MV-4-11 (cell line): ENCODE measurements around the gene HMCN1.
"Not testable (repeated sequence)": the region's sequence is repeated elsewhere in the genome, so short reads cannot be mapped to it uniquely, and the experiment has no call there.

ENCODE experiments used
- DNase-seq: peaks from one replicate; lab custom pipeline; 2025; lab: John Stamatoyannopoulos, UW

Gene HMCN1

GRCh38 chr1:185741551-185741950 is 7.4 kb downstream of the HMCN1 start:
- DNase-seq = no peak

GRCh38 chr1:185742403-185742802 is 8.2 kb downstream of the HMCN1 start:
- DNase-seq = no peak

- no peak for DNase-seq
Observed at GRCh38 chr1:185745165-185745564, 11.0 kb downstream of the HMCN1 start.

DNA sequence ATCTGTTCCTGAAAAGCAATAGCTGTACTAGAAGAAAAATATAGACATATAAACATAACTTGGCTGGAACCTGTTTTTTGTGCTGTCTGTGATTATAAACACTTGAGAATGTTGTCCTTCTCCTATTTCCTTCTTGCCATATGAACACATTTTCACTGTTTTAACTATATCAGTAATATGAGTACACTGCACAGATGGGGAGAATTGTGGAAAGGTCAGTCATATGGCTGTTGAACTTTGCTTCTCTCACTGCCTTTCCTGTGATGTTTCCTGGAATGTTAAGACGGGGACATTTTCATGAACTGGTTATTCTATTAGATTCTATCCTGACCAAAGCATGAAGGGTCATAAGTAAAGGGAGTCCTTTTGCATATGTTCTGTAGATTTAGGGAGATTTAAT is 24.9 kb downstream of the HMCN1 start:
- no peak for DNase-seq

- no peak for DNase-seq
Observed at GRCh38 chr1:185761841-185762240, 27.6 kb downstream of the HMCN1 start.

DNA sequence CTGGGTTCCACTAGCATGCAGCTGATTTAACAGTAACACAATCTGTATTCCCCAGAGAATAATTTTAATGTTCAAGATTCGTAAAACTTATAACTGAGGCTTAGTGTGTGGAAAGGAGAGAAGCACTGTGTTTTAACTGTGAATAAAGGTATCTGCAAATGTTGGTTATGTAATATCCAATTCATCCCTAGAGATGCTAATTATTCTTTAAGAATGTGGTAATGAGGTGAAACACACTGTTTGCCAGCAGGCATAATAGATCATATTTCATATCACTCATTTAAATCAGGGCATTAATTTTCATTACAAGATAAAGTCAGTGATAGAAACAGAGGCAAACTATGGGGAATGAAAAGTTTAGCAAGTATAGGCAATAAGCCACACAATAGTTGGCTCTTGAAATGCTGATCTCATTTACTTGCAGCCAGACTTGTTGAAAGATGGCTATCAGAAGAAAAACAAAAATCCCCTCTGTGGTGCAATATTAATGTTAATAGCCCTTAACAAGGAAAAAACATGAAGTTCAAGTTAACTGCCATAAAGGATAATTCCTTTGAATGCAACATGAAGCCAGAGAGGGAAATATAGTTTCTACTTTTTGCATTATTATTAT is 33.4 kb downstream of the HMCN1 start:
- DNase-seq = no peak

GRCh38 chr1:185768371-185768770 is 34.2 kb downstream of the HMCN1 start:
- no peak for DNase-seq

DNA sequence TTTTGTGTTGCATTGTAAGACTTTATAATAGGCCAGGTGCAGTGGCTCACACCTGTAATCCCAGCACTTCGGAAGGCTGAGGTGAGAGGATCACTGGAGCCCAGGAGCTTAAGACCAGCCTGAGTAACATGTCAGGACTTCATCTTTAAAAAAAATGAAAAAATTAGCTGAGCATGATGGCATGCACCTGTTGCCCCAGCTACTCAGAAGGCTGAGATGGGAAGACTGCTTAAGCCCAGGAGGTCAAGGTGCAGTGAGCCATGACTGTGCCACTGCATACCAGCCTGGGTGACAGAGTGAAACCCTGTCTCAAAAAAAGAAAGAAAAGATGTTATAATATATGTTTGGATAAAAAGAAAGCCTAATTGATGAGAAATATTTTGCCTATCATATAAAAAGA is 34.9 kb downstream of the HMCN1 start:
- no peak for DNase-seq

DNA sequence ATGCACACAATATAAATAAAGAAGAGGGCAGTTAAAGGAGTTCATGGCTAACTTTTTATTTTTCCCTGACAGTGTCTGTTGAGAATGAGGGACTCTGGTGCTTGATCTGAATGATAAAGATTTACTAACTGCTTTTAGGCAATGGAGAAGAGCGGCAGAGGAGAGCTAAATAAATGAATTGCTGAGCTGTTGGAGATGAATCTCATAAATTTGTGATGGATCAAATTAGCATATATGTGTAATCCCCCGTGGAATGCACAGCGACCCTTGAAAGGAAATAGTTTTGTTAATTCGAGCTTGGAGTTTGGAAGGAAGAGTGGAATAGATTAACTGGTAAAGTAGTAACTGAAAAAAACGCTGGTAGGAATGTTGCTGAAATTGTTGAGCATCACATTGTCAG is 40.2 kb downstream of the HMCN1 start:
- no peak for DNase-seq

DNA sequence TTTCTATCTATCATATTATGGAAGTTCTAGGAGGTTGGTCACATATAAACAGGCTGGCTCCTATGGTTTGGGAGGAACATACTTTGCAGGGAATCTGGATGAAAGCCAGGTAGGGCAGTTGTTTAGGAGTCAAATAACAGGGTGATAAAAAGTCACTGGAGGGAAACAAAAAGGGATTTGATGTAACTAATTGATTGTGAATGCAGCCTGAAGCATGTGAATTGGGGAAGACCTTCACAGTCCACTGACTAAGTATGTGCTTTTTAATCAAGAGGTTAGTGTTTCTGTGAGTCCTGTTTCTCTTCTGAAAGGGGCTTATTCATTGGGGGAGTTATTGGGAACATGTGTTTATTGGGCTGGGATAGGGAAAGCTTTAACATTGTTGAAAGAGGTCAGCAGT is 41.3 kb downstream of the HMCN1 start:
- no peak for DNase-seq

DNA sequence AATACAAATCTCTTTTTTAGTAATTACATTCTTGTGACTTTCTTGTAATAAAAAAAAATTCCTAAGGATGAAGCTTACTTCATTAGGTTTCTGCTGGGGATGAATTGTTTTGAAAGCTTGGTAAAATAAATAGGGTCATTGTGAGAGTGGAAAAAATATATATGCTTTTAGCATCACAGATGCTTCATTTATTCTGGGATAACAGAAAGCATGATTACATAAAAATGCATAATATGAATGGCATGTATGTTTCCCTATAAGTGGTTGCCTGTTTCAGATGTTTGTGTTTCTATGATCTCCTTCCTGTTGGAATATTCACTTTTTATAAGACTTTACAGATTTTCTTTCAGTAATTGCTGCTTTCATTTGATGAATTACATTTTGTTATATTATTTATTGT is 42.3 kb downstream of the HMCN1 start:
- DNase-seq = no peak

DNA sequence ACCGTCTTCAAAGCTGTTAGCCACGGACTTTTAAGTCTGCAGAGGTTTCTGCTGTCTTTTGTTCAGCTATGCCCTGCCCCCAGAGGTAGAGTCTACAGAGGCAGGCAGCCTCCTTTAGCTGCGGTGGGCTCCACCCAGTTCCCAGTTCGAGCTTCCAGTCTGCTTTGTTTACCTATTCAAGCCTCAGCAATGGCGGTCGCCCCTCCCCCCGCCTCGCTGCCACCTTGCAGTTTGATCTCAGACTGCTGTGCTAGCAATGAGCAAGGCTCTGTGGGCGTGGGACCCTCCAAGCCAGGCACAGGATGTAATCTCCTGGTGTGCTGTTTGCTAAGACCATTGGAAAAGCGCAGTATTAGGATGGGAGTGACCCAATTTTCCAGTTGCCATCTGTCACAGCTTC is 49.7 kb downstream of the HMCN1 start:
- DNase-seq = not testable (repeated sequence)

DNA sequence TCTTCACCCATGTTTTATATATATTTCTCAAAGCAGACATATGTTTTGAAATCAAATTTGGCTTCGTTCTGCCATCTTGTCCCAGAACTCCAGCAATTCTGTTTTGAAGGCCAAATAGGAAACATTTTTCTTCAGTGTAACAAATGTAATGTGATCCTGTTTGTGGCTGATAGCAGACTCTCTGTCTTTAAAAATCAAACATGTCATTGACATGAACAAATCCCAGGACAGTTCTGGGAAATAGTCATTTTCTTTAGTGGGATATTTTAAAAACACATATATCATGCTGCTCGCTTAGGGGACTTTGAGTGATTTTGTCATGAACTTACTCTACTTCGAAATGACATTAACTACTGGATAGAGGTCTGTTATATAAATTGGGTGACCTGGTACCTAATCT is 51.4 kb downstream of the HMCN1 start:
- DNase-seq = no peak

DNA sequence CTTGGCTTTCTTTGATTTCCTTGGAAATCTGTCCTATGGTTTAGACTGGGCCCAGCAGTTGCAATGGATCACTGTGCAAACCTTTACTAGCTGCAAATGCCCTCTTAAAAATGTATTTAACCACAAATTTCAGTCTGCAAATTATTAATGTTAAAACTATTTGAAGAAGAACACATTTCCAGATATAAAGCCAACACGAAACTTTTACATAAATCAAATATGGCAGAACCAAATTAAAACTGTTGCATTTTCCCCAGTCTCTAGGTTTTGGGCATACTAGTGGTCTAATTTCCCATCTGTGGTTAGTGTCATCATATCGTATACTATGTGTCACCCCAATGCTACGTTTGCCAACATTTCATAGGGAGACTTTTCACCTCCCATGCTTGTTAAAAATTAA is 52.3 kb downstream of the HMCN1 start:
- DNase-seq = no peak

GRCh38 chr1:185787238-185787637 is 53.0 kb downstream of the HMCN1 start:
- DNase-seq = no peak

DNA sequence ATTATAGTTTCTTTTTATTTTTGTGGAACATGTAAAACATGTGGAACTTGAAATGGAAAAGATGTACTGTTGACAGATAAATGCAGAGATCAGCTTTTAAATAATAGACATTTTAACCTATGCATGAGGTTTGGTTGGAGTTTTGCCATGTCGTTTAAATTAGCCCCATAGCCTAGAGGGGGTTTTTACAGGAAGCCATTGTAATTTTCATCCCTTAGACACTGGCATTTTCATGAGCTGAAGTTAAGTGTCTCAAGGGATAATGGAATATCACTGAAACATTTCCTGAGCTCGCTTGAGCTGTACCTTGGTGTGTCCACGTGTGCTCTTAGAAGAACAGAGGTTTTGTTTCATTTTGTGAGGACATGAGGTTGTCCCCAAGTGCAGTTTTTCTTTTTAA is 54.2 kb downstream of the HMCN1 start:
- no peak for DNase-seq

GRCh38 chr1:185789501-185790193 is 55.5 kb downstream of the HMCN1 start:
- DNase-seq = no peak

DNA sequence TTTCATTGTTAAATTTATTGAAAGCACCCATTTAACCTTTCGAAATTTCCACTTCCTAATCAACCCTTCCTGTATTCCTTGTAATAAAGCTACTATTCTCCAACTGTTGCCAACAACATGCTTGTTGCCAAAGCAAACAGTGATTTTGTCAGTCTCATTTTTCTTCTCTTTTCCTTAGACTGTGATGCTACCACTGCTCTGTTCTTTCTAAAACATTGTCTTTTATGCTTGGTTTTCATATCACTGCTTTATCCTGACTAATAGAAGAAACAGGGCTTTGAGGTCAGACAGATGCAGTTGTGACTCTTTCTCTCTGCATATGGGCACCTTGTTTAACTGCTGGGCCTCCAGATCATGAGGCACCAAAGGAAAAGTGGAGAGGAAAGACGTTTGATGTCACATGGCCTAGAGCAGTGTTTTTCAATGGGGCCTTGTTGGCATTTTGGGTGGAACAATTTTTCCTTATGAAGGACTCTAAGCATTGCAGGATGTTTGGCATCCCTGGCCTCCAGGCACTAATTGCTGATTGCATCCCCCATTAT is 56.1 kb downstream of the HMCN1 start:
- no peak for DNase-seq

GRCh38 chr1:185792040-185792439 is 57.8 kb downstream of the HMCN1 start:
- DNase-seq = no peak

DNA sequence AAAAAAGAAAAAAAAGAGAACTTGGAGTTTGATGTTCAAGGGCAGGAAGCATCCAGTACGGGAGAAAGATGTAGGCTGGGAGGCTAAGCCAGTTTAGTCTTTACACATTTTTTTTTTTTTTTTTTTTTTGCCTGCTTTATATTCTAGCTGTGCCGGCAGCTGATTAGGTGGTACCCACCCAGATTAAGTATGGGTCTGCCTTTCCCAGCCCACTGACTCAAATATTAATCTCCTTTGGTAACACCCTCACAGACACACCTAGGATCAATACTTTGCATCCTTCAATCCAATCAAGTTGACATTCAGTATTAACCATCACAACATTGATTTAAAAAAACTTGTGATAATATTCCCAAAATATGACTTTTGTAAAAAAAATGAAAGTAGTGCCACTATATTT is 60.3 kb downstream of the HMCN1 start:
- not testable (repeated sequence) for DNase-seq

DNA sequence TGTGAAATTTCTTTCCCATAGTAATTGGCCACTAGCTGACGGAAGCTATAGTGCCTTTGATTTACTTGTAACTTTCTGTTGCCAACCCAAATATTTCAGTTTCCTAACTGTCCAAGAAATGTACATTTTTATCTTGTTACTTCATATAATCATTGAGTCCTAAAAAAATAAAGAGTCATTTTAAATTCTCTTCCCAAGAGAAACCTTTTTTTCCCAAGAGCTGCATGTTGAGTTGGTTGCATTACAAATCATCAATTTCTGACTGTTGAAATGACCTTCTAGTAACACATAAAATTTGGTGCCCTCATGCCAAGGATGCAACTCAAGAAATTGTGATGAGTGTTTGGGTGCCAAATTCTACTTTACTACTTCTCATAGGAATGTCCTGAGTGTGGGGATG is 61.0 kb downstream of the HMCN1 start:
- no peak for DNase-seq

DNA sequence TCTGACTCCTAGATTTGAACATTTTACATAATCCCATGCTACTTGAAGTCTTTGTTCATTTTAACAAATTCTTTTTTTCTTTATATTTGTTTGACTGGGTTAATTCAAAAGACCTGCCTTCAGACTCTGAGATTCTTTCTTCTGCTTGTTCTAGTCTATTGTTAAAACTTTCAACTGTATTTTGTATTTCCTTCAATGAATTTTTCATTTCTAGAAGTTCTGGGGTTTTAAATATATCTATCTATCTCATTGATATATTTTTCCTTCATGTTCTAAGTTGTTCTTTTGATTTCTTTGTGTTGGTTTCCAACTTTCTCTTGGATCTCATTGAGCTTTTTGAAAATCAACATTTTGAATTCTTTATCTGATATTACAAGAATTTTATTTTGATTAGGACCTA is 64.3 kb downstream of the HMCN1 start:
- DNase-seq = no peak

DNA sequence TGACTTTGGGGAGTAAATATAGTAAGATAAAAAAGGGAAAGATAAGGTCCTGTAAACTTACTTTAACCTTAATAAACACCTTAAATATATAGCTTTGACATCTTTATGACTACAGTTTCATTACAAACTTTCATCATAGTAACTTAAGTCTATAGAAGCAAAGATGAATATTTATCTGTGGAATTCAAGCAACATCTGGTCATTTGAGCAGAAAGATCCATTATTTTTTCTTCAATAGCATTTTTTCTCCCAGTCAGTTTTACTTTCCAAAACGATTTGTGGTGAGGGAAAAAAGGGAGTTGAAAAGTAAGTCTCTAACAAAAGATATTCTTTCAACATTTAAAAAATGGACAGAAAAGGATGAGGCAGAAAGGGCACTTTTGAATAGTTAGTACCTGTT is 69.0 kb downstream of the HMCN1 start:
- no peak for DNase-seq

DNA sequence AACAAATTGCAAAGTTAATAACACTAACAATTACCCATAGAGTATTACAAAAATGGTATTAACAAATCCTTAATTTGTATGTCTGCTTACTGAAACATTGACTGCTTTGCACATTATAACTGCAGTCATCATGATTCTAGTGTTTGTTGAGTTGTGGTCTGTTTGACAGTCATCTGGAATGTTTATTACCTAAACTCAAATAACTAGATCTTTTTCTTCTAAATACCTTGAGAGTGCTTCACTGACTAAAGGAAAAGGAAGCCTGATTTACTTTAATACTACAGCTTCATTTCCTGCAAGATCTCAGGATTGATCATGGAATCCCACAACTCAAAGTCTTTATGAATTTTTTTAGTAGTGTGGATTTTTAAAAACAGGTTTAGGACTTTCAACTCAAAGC is 70.0 kb downstream of the HMCN1 start:
- DNase-seq = no peak
